Measurements from ENCODE around the gene ILK. TPM values are rescaled to one million over a fixed set of nuclear protein-coding genes. Genes with fewer than 3 reads are reported as not detected.

The ILK gene
- total RNA-seq, 1 experiment from 2014 or later: 73.5 TPM

- TF ChIP-seq RAD21 (IDR thresholded peaks at IDR 0.05; ENCODE audit: low read depth) (no peak), YY1 (IDR thresholded peaks at IDR 0.05; ENCODE audit: extremely low read depth, insufficient replicate concordance, low read depth, low read length) (no peak), EGR1 (IDR thresholded peaks at IDR 0.05; ENCODE audit: low read depth) (no peak), SIN3A (IDR thresholded peaks at IDR 0.05; ENCODE audit: low read depth) (no peak), SRF (IDR thresholded peaks at IDR 0.05; ENCODE audit: low read depth) (no peak), EZH2 (IDR thresholded peaks at IDR 0.05) (no peak), ZFX (IDR thresholded peaks at IDR 0.05) (no peak)
- TF ChIP-seq, protein P1, sequence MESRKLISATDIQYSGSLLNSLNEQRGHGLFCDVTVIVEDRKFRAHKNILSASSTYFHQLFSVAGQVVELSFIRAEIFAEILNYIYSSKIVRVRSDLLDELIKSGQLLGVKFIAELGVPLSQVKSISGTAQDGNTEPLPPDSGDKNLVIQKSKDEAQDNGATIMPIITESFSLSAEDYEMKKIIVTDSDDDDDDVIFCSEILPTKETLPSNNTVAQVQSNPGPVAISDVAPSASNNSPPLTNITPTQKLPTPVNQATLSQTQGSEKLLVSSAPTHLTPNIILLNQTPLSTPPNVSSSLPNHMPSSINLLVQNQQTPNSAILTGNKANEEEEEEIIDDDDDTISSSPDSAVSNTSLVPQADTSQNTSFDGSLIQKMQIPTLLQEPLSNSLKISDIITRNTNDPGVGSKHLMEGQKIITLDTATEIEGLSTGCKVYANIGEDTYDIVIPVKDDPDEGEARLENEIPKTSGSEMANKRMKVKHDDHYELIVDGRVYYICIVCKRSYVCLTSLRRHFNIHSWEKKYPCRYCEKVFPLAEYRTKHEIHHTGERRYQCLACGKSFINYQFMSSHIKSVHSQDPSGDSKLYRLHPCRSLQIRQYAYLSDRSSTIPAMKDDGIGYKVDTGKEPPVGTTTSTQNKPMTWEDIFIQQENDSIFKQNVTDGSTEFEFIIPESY (IDR thresholded peaks at IDR 0.05; ENCODE audit: extremely low read depth, insufficient replicate concordance, low read length): no peak
- no peaks in the 10 kb centered on the region for H3K79me2 ChIP-seq (ENCODE audit: insufficient read depth, low read length)
- peaks cover 32% of the 10 kb centered on the region; the same call in 1 of the 2 replicates for H3K27me3 ChIP-seq (ENCODE audit: insufficient read depth, low read length)
- ChIA-PET POLR2A (no interaction called here), RAD21 (ENCODE audit: low non-redundant PET in 1 of 2, low total read pairs in 2 of 2, uncharacterized antibody in 2 of 2, unreplicated experiment in 2 of 2) (no interaction called here), CTCF (no interaction called here)
- H3K9me3 ChIP-seq (ENCODE audit: control insufficient read depth in 1 of 2, insufficient read depth in 1 of 2, low read depth in 1 of 2, low read length in 2 of 2): no peaks in the 10 kb centered on the region
- peaks cover 0 to 7% of the 10 kb centered on the region in 2 experiments; a peak in 2 of 4 replicates for H3K4me1 ChIP-seq (ENCODE audit: control insufficient read depth in 1 of 2, insufficient read depth in 2 of 2, low read length in 2 of 2)
- BruUV-seq (replicated peaks): no TSS peak
- no peak for DNase-seq (ENCODE audit: low read depth, low spot score)
- no peak overlapping the region for H3K27ac ChIP-seq (ENCODE audit: low read depth, low read length)
- no peaks in the 10 kb centered on the region for H3K36me3 ChIP-seq (ENCODE audit: control insufficient read depth in 1 of 2, insufficient read depth in 2 of 2, low read length in 2 of 2)
- no peaks in the 10 kb centered on the region for H3K9me2 ChIP-seq (ENCODE audit: insufficient read depth)
- ATAC-seq: no peak
- no peak overlapping the region for H3K9ac ChIP-seq (ENCODE audit: low read length)
- no peak overlapping the region for H2AFZ ChIP-seq (ENCODE audit: low read depth, low read length, poor library complexity, severe bottlenecking)
- no peak overlapping the region for H3K4me2 ChIP-seq (ENCODE audit: low read length)
- no peak overlapping the region for H3K4me3 ChIP-seq (replicated peaks in 1 of 2; ENCODE audit: low read depth in 1 of 2, low read length in 2 of 2)
- intact Hi-C loops (cut with micrococcal nuclease): no loop called here
- H4K20me1 ChIP-seq (ENCODE audit: insufficient read depth): no peaks in the 10 kb centered on the region
Observed at GRCh38 chr11:6647836-6648235, 44.3 kb downstream of the ILK start.

DNA sequence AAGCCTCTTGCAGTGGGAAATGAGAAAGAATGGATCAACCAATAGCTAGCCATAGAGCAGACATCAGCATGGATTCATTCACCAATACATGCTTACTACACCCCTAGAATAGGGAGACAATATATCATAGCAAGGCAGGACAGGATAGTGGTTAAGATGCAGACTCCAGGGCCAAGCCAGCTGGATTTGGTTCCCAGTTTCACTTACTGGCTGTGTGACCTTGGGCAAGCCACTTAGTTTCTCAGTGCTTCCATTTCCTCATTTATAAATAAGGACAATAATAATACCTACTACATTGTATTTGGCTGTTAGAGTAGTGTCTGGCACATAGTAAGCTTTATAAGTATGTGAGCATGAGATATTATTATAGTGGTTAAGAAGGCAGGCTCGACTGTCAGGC is 44.9 kb downstream of the ILK start:
- ChIA-PET CTCF (no interaction called here), RAD21 (ENCODE audit: low non-redundant PET in 1 of 2, low total read pairs in 2 of 2, uncharacterized antibody in 2 of 2, unreplicated experiment in 2 of 2) (no interaction called here), POLR2A (no interaction called here)
- DNase-seq (ENCODE audit: low read depth, low spot score): no peak
- no peak for ATAC-seq
- H3K9me2 ChIP-seq (ENCODE audit: insufficient read depth): no peaks in the 10 kb centered on the region
- no peak overlapping the region for H3K27ac ChIP-seq (ENCODE audit: low read depth, low read length)
- no peak overlapping the region for H3K4me2 ChIP-seq (ENCODE audit: low read length)
- H3K9me3 ChIP-seq (ENCODE audit: control insufficient read depth in 1 of 2, insufficient read depth in 1 of 2, low read depth in 1 of 2, low read length in 2 of 2): no peaks in the 10 kb centered on the region
- intact Hi-C loops (cut with micrococcal nuclease): no loop called here
- H3K27me3 ChIP-seq (ENCODE audit: insufficient read depth, low read length): peaks cover 32% of the 10 kb centered on the region; the same call in 1 of the 2 replicates
- no peak overlapping the region for H2AFZ ChIP-seq (ENCODE audit: low read depth, low read length, poor library complexity, severe bottlenecking)
- H3K36me3 ChIP-seq (ENCODE audit: control insufficient read depth in 1 of 2, insufficient read depth in 2 of 2, low read length in 2 of 2): no peaks in the 10 kb centered on the region
- no peak overlapping the region for H3K4me3 ChIP-seq (replicated peaks in 1 of 2; ENCODE audit: low read depth in 1 of 2, low read length in 2 of 2)
- no peaks in the 10 kb centered on the region for H3K79me2 ChIP-seq (ENCODE audit: insufficient read depth, low read length)
- BruUV-seq (replicated peaks): no TSS peak
- peaks cover 0 to 7% of the 10 kb centered on the region in 2 experiments; a peak in 2 of 4 replicates for H3K4me1 ChIP-seq (ENCODE audit: control insufficient read depth in 1 of 2, insufficient read depth in 2 of 2, low read length in 2 of 2)
- no peak overlapping the region for H3K9ac ChIP-seq (ENCODE audit: low read length)
- no peaks in the 10 kb centered on the region for H4K20me1 ChIP-seq (ENCODE audit: insufficient read depth)
- TF ChIP-seq CEBPB (IDR thresholded peaks at IDR 0.05; ENCODE audit: low read depth): no peak
- TF ChIP-seq, protein P2, sequence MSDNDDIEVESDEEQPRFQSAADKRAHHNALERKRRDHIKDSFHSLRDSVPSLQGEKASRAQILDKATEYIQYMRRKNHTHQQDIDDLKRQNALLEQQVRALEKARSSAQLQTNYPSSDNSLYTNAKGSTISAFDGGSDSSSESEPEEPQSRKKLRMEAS (IDR thresholded peaks at IDR 0.05): no peak
- TF ChIP-seq, protein P1 (IDR thresholded peaks at IDR 0.05; ENCODE audit: extremely low read depth, insufficient replicate concordance, low read length): no peak
- no peak for TF ChIP-seq CBX3 (IDR thresholded peaks at IDR 0.05; ENCODE audit: low read depth)
- no peak for TF ChIP-seq RAD21 (IDR thresholded peaks at IDR 0.05; ENCODE audit: low read depth)
- no peak for TF ChIP-seq SRF (IDR thresholded peaks at IDR 0.05; ENCODE audit: low read depth)
- no peak for TF ChIP-seq SIN3A (IDR thresholded peaks at IDR 0.05; ENCODE audit: low read depth)
- no peak for TF ChIP-seq ATF3 (IDR thresholded peaks at IDR 0.05)
- no peak for TF ChIP-seq POLR2A (IDR thresholded peaks at IDR 0.05; ENCODE audit: borderline replicate concordance, extremely low read depth, insufficient read depth, insufficient read length)
- no peak for TF ChIP-seq YY1 (IDR thresholded peaks at IDR 0.05; ENCODE audit: extremely low read depth, insufficient replicate concordance, low read depth, low read length)

All from HCT116 (cell line).